Glutamatergic neuron (in vitro differentiated cells): ENCODE data around the gene NR6A1. TPM values are rescaled to one million over a fixed set of nuclear protein-coding genes. Genes with fewer than 3 reads are reported as not detected.

ENCODE experiments used
- DNase-seq: peaks from one replicate; pipeline ENCODE4 v3.0.0; 2022
- H3K27ac Mint-ChIP-seq: one replicate; pipeline ENCODE4 v1.8.0; 2020; ENCODE audit warnings: mild to moderate bottlenecking, mixed read lengths, inconsistent platforms; ENCODE audit not compliant: unreplicated experiment
- H3K27me3 Mint-ChIP-seq: one replicate; pipeline ENCODE4 v1.8.0; 2020; ENCODE audit warnings: mild to moderate bottlenecking, moderate library complexity, mixed read lengths, inconsistent platforms; ENCODE audit not compliant: unreplicated experiment
- H3K36me3 Mint-ChIP-seq: one replicate; pipeline ENCODE4 v1.8.0; 2020; ENCODE audit warnings: mild to moderate bottlenecking, mixed read lengths, inconsistent platforms; ENCODE audit not compliant: unreplicated experiment
- H3K4me1 Mint-ChIP-seq: one replicate; pipeline ENCODE4 v1.8.0; 2020; ENCODE audit warnings: mild to moderate bottlenecking, low read depth, mixed read lengths, inconsistent platforms; ENCODE audit not compliant: unreplicated experiment
- H3K4me3 Mint-ChIP-seq: one replicate; pipeline ENCODE4 v1.8.0; 2020; ENCODE audit warnings: mild to moderate bottlenecking, mixed read lengths, inconsistent platforms; ENCODE audit not compliant: unreplicated experiment
- H3K9me3 Mint-ChIP-seq: one replicate; pipeline ENCODE4 v1.8.0; 2020; ENCODE audit warnings: mild to moderate bottlenecking, moderate library complexity, mixed read lengths, inconsistent platforms; ENCODE audit not compliant: unreplicated experiment
- CTCF ChIP-seq: fragments of 200-600 bp; sonication (generic); IDR thresholded peaks from one replicate; pipeline ENCODE4 v1.5.0; 2021; ENCODE audit not compliant: partially characterized antibody, unreplicated experiment
- microRNA-seq: library from miRNA; unstranded; fragments of <30 nt; microRNA quantifications from one replicate; pipeline ENCODE4, GENCODE V29; 2020; ENCODE audit not compliant: unreplicated experiment
- total RNA-seq: library from RNA; stranded (reverse); fragmentation: NEBNext Ultra II Directional; extraction: Animal tissue kit (Norgen Biotek cat#: 25700); gene quantifications from one replicate; pipeline ENCODE4 v1.2.1, GENCODE V29; 2021; ENCODE audit not compliant: unreplicated experiment

Gene NR6A1
- total RNA-seq, 1 donor from 2014 or later, result 51.0 TPM

GRCh38 chr9:124467410-124468060 lies 303.6 kb downstream of the NR6A1 start:
- no peaks in the 10 kb centered on the region for H3K4me1 Mint-ChIP-seq
- no peaks in the 10 kb centered on the region for H3K36me3 Mint-ChIP-seq
- no peak for TF ChIP-seq CTCF
- peaks cover 2% of the 10 kb centered on the region for H3K9me3 Mint-ChIP-seq
- no peak overlapping the region for H3K27ac Mint-ChIP-seq
- peaks cover 10% of the 10 kb centered on the region for H3K27me3 Mint-ChIP-seq
- DNase-seq, result peak; percentile 11
- no peak overlapping the region for H3K4me3 Mint-ChIP-seq

Small RNAs within 50 kb of the gene (microRNA-seq; reads per million reads assigned to microRNA genes)
- gene MIR181A2, result 406 reads per million, percentile 85 among the genes with 10 or more reads in this experiment
- 570 reads per million, percentile 86 among the genes with 10 or more reads in this experiment for gene MIR181B2

Other genes starting within 250 kb of the NR6A1 start
- not detected for gene OLFML2A, start 5.8 kb upstream of the NR6A1 start, total RNA-seq
- gene WDR38, start 82.1 kb upstream of the NR6A1 start, total RNA-seq, result not detected
- gene RPL35, start 90.6 kb upstream of the NR6A1 start, total RNA-seq, result 559 TPM
- gene ARPC5L, start 90.8 kb upstream of the NR6A1 start, total RNA-seq, result 25.2 TPM
- gene GOLGA1, start 169.8 kb upstream of the NR6A1 start, total RNA-seq, result 18.3 TPM